Measurements from ENCODE around the gene HNF4A. TPM values are rescaled to one million over a fixed set of nuclear protein-coding genes. Genes with fewer than 3 reads are reported as not detected.

HNF4A gene
- total RNA-seq, 1 donor from 2014 or later, result not detected

- DNase-seq (no peak), ATAC-seq (ENCODE audit: low read depth) (no peak)
- intact Hi-C loops (cut with micrococcal nuclease), result no loop called here
- H3K4me1 Mint-ChIP-seq, result no peaks in the 10 kb centered on the region
- no peak overlapping the region for H3K27ac Mint-ChIP-seq
- H3K27me3 Mint-ChIP-seq, result peaks cover 6% of the 10 kb centered on the region
- no peak overlapping the region for H3K4me3 Mint-ChIP-seq
- no peaks in the 10 kb centered on the region for H3K9me3 Mint-ChIP-seq
- H3K36me3 Mint-ChIP-seq (ENCODE audit: low read depth), result no peaks in the 10 kb centered on the region
- ChIA-PET CTCF (no interaction called here), POLR2A (no interaction called here)
- TF ChIP-seq CTCF (IDR thresholded peaks at IDR 0.05), result no peak
Measured at GRCh38 chr20:44448753-44449546, 93.5 kb downstream of the HNF4A start.

- no peaks in the 10 kb centered on the region for H3K4me1 Mint-ChIP-seq
- H3K27ac Mint-ChIP-seq, result no peak overlapping the region
- peaks cover 3% of the 10 kb centered on the region for H3K27me3 Mint-ChIP-seq
- ATAC-seq (ENCODE audit: low read depth) (no peak), DNase-seq (no peak)
- intact Hi-C loops (cut with micrococcal nuclease), result no loop called here
- CTCF ChIA-PET, result no interaction called here
- no peak for TF ChIP-seq CTCF (IDR thresholded peaks at IDR 0.05)
- H3K36me3 Mint-ChIP-seq (ENCODE audit: low read depth), result no peaks in the 10 kb centered on the region
- no peaks in the 10 kb centered on the region for H3K9me3 Mint-ChIP-seq
- POLR2A ChIA-PET, result no interaction called here
- H3K4me3 Mint-ChIP-seq, result no peak overlapping the region
Measured at GRCh38 chr20:44449864-44450263, 94.4 kb downstream of the HNF4A start.

DNA sequence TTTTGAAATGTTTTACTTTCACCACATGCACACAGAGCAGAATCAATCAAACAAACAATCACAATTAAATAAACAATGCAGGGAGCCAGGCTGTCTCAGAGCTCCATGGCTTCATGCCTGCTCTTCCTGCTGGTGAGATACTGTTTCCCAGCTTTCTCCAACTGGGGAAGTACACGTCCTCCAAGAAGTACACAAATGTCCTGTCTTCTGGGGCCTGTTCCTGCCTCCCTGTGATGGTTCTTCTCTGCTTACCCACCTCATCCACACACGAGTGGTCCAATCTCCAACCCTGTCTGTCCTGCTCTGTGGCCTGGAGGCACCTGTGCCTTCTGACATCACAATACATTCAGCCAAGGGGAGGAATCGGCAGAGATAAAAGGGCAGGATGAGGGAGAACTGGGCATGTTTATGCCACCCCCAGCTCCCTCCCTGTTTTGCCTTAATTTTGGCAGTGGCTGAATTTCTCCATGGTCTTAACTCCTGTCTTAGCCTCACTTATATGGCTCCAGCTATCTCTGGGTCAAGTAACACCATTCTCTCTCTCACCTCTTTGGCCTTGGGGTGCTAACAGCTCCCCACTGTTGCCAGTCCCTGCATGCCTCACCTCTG is 94.9 kb downstream of the HNF4A start:
- no peaks in the 10 kb centered on the region for H3K9me3 Mint-ChIP-seq
- intact Hi-C loops (cut with micrococcal nuclease), result no loop called here
- ChIA-PET CTCF (no interaction called here), POLR2A (no interaction called here)
- H3K27me3 Mint-ChIP-seq, result peaks cover 3% of the 10 kb centered on the region
- no peaks in the 10 kb centered on the region for H3K36me3 Mint-ChIP-seq (ENCODE audit: low read depth)
- no peak for ATAC-seq (ENCODE audit: low read depth)
- H3K27ac Mint-ChIP-seq, result no peak overlapping the region
- no peak for TF ChIP-seq CTCF (IDR thresholded peaks at IDR 0.05)
- H3K4me3 Mint-ChIP-seq, result no peak overlapping the region
- DNase-seq, result no peak
- no peaks in the 10 kb centered on the region for H3K4me1 Mint-ChIP-seq

DNA sequence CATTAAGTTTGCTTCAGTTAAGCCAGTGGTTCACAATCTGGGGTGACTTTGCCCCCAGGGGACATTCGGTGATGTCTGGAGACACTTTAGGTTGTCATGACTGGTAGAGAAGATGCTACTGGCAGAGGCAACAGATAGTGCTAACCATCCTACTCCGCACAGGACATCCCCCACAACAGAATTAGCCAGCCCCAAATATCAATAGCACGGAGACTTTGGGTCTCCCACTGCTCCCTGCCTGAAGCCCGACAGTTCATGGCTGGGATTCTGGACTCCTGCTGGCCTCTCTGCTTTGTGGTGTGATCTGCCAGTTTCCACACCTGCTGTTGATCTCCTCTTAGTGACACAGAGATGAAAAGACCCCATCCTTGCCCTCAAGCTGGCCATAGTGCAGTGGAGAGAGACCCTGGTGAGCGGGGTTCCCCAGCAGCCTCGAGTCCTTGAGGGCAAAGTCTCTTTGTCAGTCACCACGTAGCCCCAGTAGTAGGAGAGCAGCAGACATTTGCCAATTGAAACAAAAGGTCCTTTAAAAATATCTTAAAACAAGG is 95.5 kb downstream of the HNF4A start:
- H3K27me3 Mint-ChIP-seq, result peaks cover 3% of the 10 kb centered on the region

More for the DNA sequence above, 95.5 kb downstream of the HNF4A start:
- DNase-seq, result no peak
- ChIA-PET CTCF (no interaction called here), POLR2A (no interaction called here)
- Mint-ChIP-seq H3K9me3 (no peaks in the 10 kb centered on the region), H3K4me1 (no peaks in the 10 kb centered on the region), H3K27ac (no peak overlapping the region), H3K4me3 (no peak overlapping the region), H3K36me3 (ENCODE audit: low read depth) (no peaks in the 10 kb centered on the region)
- no peak for ATAC-seq (ENCODE audit: low read depth)
- no peak for TF ChIP-seq CTCF (IDR thresholded peaks at IDR 0.05)
- intact Hi-C loops (cut with micrococcal nuclease), result no loop called here
